H1 (cell line): ENCODE measurements around the gene NAIF1. TPM values are rescaled to one million over a fixed set of nuclear protein-coding genes. Genes with fewer than 3 reads are reported as not detected.
A peak's percentile ranks its signal among the peaks of the same experiment; 100 is the strongest.

ENCODE experiments used
- CTCF ChIA-PET: fragments of 300-600 bp; sonication (Branson Sonifier 250); formaldehyde crosslinking; loops from one replicate; lab custom pipeline; 2021; ENCODE audit not compliant: partially characterized antibody; lab: Charles Lee
- POLR2A ChIA-PET: fragments of 300-600 bp; sonication (Branson Sonifier 250); formaldehyde crosslinking; loops from one replicate; lab custom pipeline; 2021; ENCODE audit warnings: inconsistent platforms; ENCODE audit not compliant: partially characterized antibody; lab: Charles Lee
- DNase-seq, 2 experiments: peaks; one replicate each; pipeline versions ENCODE4 v3.0.0 to v3.0.0-alpha.2; 2010 to 2022; ENCODE audit warnings: low spot score in 2 of 2, low read depth in 1 of 2, mixed read lengths in 1 of 2
- FAIRE-seq: peaks from 2 replicates; lab custom pipeline; 2011; peaks lifted over from hg19 to GRCh38; lab: Jason Lieb, UNC
- H2AFZ ChIP-seq: 2 replicates; pipeline ENCODE4 v1.8.1; 2012; ENCODE audit warnings: low read length, inconsistent platforms
- H2AK5ac ChIP-seq: 2 replicates; pipeline ENCODE4 v1.6.1; 2013; ENCODE audit warnings: low read depth, low read length
- H2BK120ac ChIP-seq: replicated peaks from 2 replicates; pipeline ENCODE3; 2013; ENCODE audit warnings: low read depth, low read length, inconsistent platforms
- H2BK12ac ChIP-seq: 2 replicates; pipeline ENCODE4 v1.6.1; 2013; ENCODE audit warnings: low read depth, low read length
- H2BK15ac ChIP-seq: 2 replicates; pipeline ENCODE4 v1.6.1; 2013; ENCODE audit warnings: low read length
- H2BK20ac ChIP-seq: 2 replicates; pipeline ENCODE4 v1.6.1; 2013; ENCODE audit warnings: low read length
- H2BK5ac ChIP-seq: 2 replicates; pipeline ENCODE4 v1.6.1; 2013; ENCODE audit warnings: low read depth, low read length
- H3K14ac ChIP-seq: 2 replicates; pipeline ENCODE4 v1.6.1; 2013; ENCODE audit warnings: inconsistent platforms; ENCODE audit not compliant: insufficient read length
- H3K18ac ChIP-seq: 2 replicates; pipeline ENCODE4 v1.6.1; 2013; ENCODE audit warnings: low read length; ENCODE audit errors: extremely low read depth
- H3K23ac ChIP-seq: 2 replicates; pipeline ENCODE4 v1.6.1; 2013; ENCODE audit warnings: inconsistent platforms; ENCODE audit not compliant: insufficient read length
- H3K23me2 ChIP-seq: 2 replicates; pipeline ENCODE4 v1.6.1; 2013; ENCODE audit warnings: low read depth, low read length
- H3K27ac ChIP-seq: 2 replicates; pipeline ENCODE4 v1.6.1; 2011; ENCODE audit warnings: low read depth, low read length, inconsistent platforms
- H3K27me3 ChIP-seq, 4 experiments: replicated peaks in 1 of 4; 1 replicate in 1 of 4; 2 replicates in 3 of 4; pipeline versions ENCODE4 v1.6.1 to v1.8.1; 2011 to 2013; ENCODE audit warnings: low read length in 3 of 4, mild to moderate bottlenecking in 3 of 4, inconsistent platforms in 2 of 4, mixed read lengths in 2 of 4, moderate library complexity in 1 of 4; ENCODE audit not compliant: control insufficient read depth in 3 of 4, insufficient read depth in 3 of 4; ENCODE audit errors: extremely low read depth in 1 of 4
- H3K36me3 ChIP-seq, 4 experiments: 2 replicates each; pipeline versions ENCODE4 v1.6.1 to v1.8.1; 2011 to 2013; ENCODE audit warnings: mild to moderate bottlenecking in 4 of 4, low read length in 3 of 4, moderate library complexity in 2 of 4, control low read depth in 1 of 4, inconsistent platforms in 1 of 4; ENCODE audit not compliant: insufficient read depth in 4 of 4, control insufficient read depth in 2 of 4
- H3K4ac ChIP-seq: replicated peaks from 2 replicates; pipeline ENCODE3; 2013; ENCODE audit warnings: low read length, low read depth, mixed read lengths, inconsistent platforms; ENCODE audit not compliant: insufficient read length
- H3K4me1 ChIP-seq, 4 experiments: replicated peaks in 1 of 4; 1 replicate in 1 of 4; 2 replicates in 3 of 4; pipeline versions ENCODE4 v1.6.1 to v1.8.1; 2011 to 2013; ENCODE audit warnings: low read length in 3 of 4, inconsistent platforms in 2 of 4, mixed read lengths in 1 of 4; ENCODE audit not compliant: insufficient read depth in 4 of 4, control insufficient read depth in 3 of 4
- H3K4me2 ChIP-seq, 2 experiments: 2 replicates each; pipeline versions ENCODE4 v1.6.1 to v1.8.1; 2011 to 2013; ENCODE audit warnings: low read depth in 2 of 2, low read length in 2 of 2, control low read depth in 1 of 2, inconsistent platforms in 1 of 2, mild to moderate bottlenecking in 1 of 2; ENCODE audit not compliant: insufficient read depth in 1 of 2
- H3K4me3 ChIP-seq, 4 experiments: fragments of 200-600, 300-600 bp in 1 of 4; sonication (generic), shearing (Covaris generic), sonication (Bioruptor Twin) in 1 of 4; 2 replicates each; pipeline versions ENCODE4 v1.5.1 to v1.8.1; 2011 to 2016; ENCODE audit warnings: low read length in 4 of 4, low read depth in 3 of 4, control low read depth in 2 of 4, inconsistent platforms in 2 of 4, mild to moderate bottlenecking in 2 of 4, mixed read lengths in 1 of 4, moderate library complexity in 1 of 4; ENCODE audit not compliant: insufficient read depth in 2 of 4; ENCODE audit errors: extremely low read depth in 1 of 4
- H3K56ac ChIP-seq: replicated peaks from 2 replicates; pipeline ENCODE3; 2013; ENCODE audit warnings: low read depth, mild to moderate bottlenecking, mixed read lengths, low read length, inconsistent platforms; ENCODE audit not compliant: insufficient read length
- H3K79me1 ChIP-seq: 2 replicates; pipeline ENCODE4 v1.6.1; 2013; ENCODE audit warnings: low read depth, low read length, control low read depth
- H3K79me2 ChIP-seq, 2 experiments: 2 replicates each; pipeline versions ENCODE4 v1.6.1 to v1.8.1; 2012 to 2013; ENCODE audit warnings: low read length in 2 of 2, mild to moderate bottlenecking in 2 of 2, inconsistent platforms in 1 of 2; ENCODE audit not compliant: insufficient read depth in 2 of 2, control insufficient read depth in 1 of 2
- H3K9ac ChIP-seq, 4 experiments: replicated peaks in 1 of 4; 1 replicate in 1 of 4; 2 replicates in 3 of 4; pipeline versions ENCODE4 v1.6.1 to v1.8.1; 2011 to 2013; ENCODE audit warnings: low read depth in 3 of 4, low read length in 3 of 4, control low read depth in 2 of 4, mild to moderate bottlenecking in 2 of 4, moderate library complexity in 2 of 4, inconsistent platforms in 1 of 4; ENCODE audit errors: extremely low read depth in 1 of 4
- H3K9me3 ChIP-seq, 2 experiments: 2 replicates each; pipeline versions ENCODE4 v1.6.1 to v1.8.1; 2012 to 2013; ENCODE audit warnings: mild to moderate bottlenecking in 2 of 2, moderate library complexity in 2 of 2, control low read depth in 1 of 2, inconsistent platforms in 1 of 2, low read depth in 1 of 2, low read length in 1 of 2, mixed read lengths in 1 of 2; ENCODE audit not compliant: insufficient read depth in 2 of 2
- H4K20me1 ChIP-seq, 2 experiments: replicated peaks in 1 of 2; 2 replicates each; pipeline versions ENCODE3 to v1.8.1; 2011 to 2013; ENCODE audit warnings: inconsistent platforms in 2 of 2, low read length in 2 of 2, mild to moderate bottlenecking in 1 of 2; ENCODE audit not compliant: insufficient read depth in 2 of 2, control insufficient read depth in 1 of 2
- H4K5ac ChIP-seq: 2 replicates; pipeline ENCODE4 v1.6.1; 2013; ENCODE audit warnings: low read length, low read depth, mixed read lengths, inconsistent platforms; ENCODE audit not compliant: insufficient read length
- H4K8ac ChIP-seq: 2 replicates; pipeline ENCODE4 v1.8.0; 2013; ENCODE audit warnings: mild to moderate bottlenecking, moderate library complexity, low read length, inconsistent platforms; ENCODE audit not compliant: insufficient read depth; ENCODE audit errors: extremely low read depth
- H4K91ac ChIP-seq: replicated peaks from 2 replicates; pipeline ENCODE3; 2013; ENCODE audit warnings: low read length, mixed read lengths, inconsistent platforms; ENCODE audit not compliant: insufficient read length
- ASH2L ChIP-seq: fragments of 200-600, 300-600 bp; sonication (generic); IDR thresholded peaks from one replicate; pipeline ENCODE4 v1.7.1; 2017; ENCODE audit warnings: low read length
- CHD2 ChIP-seq: IDR thresholded peaks from 2 replicates; pipeline ENCODE4 v1.6.1; 2012; ENCODE audit warnings: low read length, improper control_type of control experiment
- EP300 ChIP-seq, 2 experiments: IDR thresholded peaks; 1 replicate in 1 of 2; 2 replicates in 1 of 2; pipeline ENCODE4 v1.6.1; 2011 to 2012; ENCODE audit warnings: low read depth in 2 of 2, low read length in 2 of 2, mild to moderate bottlenecking in 2 of 2, borderline replicate concordance in 1 of 2, inconsistent platforms in 1 of 2, moderate library complexity in 1 of 2
- HDAC6 ChIP-seq: IDR thresholded peaks from one replicate; pipeline ENCODE4 v1.7.1; 2012; ENCODE audit warnings: low read depth, mild to moderate bottlenecking, inconsistent platforms, low read length, moderate library complexity
- JUND ChIP-seq: IDR thresholded peaks from 2 replicates; pipeline ENCODE4 v1.6.1; 2011; ENCODE audit warnings: mild to moderate bottlenecking, improper control_type of control experiment, low read length
- RXRA ChIP-seq: IDR thresholded peaks from 2 replicates; pipeline ENCODE4 v1.6.1; 2011; ENCODE audit warnings: low read depth, mild to moderate bottlenecking, low read length, moderate library complexity; ENCODE audit not compliant: insufficient read depth
- TEAD4 ChIP-seq: IDR thresholded peaks from 2 replicates; pipeline ENCODE4 v1.6.1; 2012; ENCODE audit warnings: low read depth, low read length, inconsistent platforms, mixed read lengths
- WGBS, 2 experiments: shearing (Covaris generic) in 1 of 2; methylation state at CpG; one replicate each; pipeline versions ENCODE4 v1.1.6 to v1.1.7; 2013 to 2015; ENCODE audit warnings: low lambda C conversion rate in 2 of 2, mixed read lengths in 2 of 2, inconsistent platforms in 1 of 2, low coverage in 1 of 2, missing lambda C conversion rate in 1 of 2; ENCODE audit not compliant: insufficient replicate concordance in 2 of 2, insufficient coverage in 1 of 2, insufficient read length in 1 of 2; ENCODE audit errors: extremely low coverage in 1 of 2, missing lambda C conversion rate in 1 of 2; 5-methylcytosine and 5-hydroxymethylcytosine counted together
- polyA plus RNA-seq, 7 experiments: library from polyadenylated mRNA; depleted of rRNA in 3 of 7; stranded (reverse) in 5 of 7; unstranded in 2 of 7; fragments of >200 nt in 5 of 7; fragments of 200-250 nt in 2 of 7; gene quantifications; 1 replicate in 5 of 7; 2 replicates in 1 of 7; 4 replicates in 1 of 7; pipeline versions ENCODE4 v1.2.1 to v1.2.3, GENCODE V29; 2011 to 2013; ENCODE audit warnings: missing spikeins in 2 of 7, mixed read lengths in 2 of 7
- total RNA-seq: library from RNA; stranded (reverse); fragmentation: NEBNext Ultra II Directional; extraction: Animal tissue kit (Norgen Biotek cat#: 25700); gene quantifications from 2 replicates; pipeline ENCODE4 v1.2.1, GENCODE V29; 2021
- TF ChIP-seq, protein P1 (sequence below): IDR thresholded peaks from 2 replicates; pipeline ENCODE4 v1.6.1; 2012; ENCODE audit warnings: inconsistent platforms

NAIF1 gene
- total and polyA plus RNA-seq, 2 of the 8 experiments (the other 6 are each of a cell fraction or from before 2014, with no cell fraction given): 8.7 to 9.0 TPM

DNA sequence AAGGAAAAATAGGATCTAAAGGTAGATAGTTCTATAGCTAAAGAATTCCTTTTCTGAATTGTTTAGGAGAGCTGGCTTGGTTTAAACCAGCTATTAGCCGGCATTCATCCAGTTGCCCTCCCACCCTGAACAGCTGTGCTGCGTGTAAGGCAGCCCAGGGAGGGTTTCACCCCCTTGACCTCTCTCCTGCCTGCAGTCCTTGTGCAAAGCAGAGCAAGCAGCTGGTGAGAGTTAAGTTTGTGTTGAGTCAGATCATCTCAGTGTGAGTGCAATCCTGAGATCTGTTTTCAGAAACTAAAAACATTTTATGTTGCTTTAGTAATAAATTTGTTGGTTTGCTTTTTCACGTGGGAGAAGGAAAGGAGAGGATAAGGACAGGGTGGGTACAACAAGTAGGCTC lies 13.9 kb upstream of the NAIF1 start:
- no peak overlapping the region for H3K14ac ChIP-seq
- no peak overlapping the region for H4K91ac ChIP-seq
- DNase-seq (no peak), FAIRE-seq (no peak)
- no peak overlapping the region for H3K4ac ChIP-seq
- H3K9me3 ChIP-seq: no peaks in the 10 kb centered on the region
- no peak overlapping the region; the same call in 1 of the 2 replicates for H2BK12ac ChIP-seq
- no peak overlapping the region; the same call in 1 of the 2 replicates for H3K18ac ChIP-seq
- H3K23me2 ChIP-seq: no peaks in the 10 kb centered on the region
- H3K56ac ChIP-seq: no peak overlapping the region
- H3K79me1 ChIP-seq: peaks cover 2% of the 10 kb centered on the region; the same call in 1 of the 2 replicates
- peak overlapping the region; percentile 56; the same call in 1 of the 2 replicates for H2BK20ac ChIP-seq
- H3K9ac ChIP-seq: no peak overlapping the region
- no peak overlapping the region for H2BK5ac ChIP-seq
- ChIA-PET CTCF (interaction anchor here (1.1 to 2.5 kb wide), 6 partner anchors 11 to 138 kb away, joined by 3 to 13 read pairs (median 8); no protein-coding TSS in a partner anchor), POLR2A (interaction anchor here (0.6 to 0.8 kb wide), 3 partner anchors 10 to 27 kb away, joined by 3 read pairs; no protein-coding TSS in a partner anchor)
- H2AK5ac ChIP-seq: no peak overlapping the region; the same call in 1 of the 2 replicates
- H3K4me3 ChIP-seq: no peak overlapping the region
- no peak for TF ChIP-seq RXRA
- TF ChIP-seq, protein P1, sequence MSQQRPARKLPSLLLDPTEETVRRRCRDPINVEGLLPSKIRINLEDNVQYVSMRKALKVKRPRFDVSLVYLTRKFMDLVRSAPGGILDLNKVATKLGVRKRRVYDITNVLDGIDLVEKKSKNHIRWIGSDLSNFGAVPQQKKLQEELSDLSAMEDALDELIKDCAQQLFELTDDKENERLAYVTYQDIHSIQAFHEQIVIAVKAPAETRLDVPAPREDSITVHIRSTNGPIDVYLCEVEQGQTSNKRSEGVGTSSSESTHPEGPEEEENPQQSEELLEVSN: no peak
- TF ChIP-seq JUND: no peak
- TF ChIP-seq ASH2L: no peak
- no peak for TF ChIP-seq EP300 (IDR thresholded peaks at IDR 0.05; ENCODE audit: borderline replicate concordance in 1 of 2, low read depth in 2 of 2, low read length in 2 of 2)
- TF ChIP-seq TEAD4: no peak
- no peak for TF ChIP-seq CHD2
- no peak for TF ChIP-seq HDAC6
- H2BK120ac ChIP-seq: no peak overlapping the region
- no peak overlapping the region for H3K4me2 ChIP-seq
- H3K23ac ChIP-seq: no peak overlapping the region
- 95% methylated on average over 3 of the region's 3 CpGs; no CpG with 5 or more reads in 1 of the 2 experiments for WGBS, 2 experiments
- H2BK15ac ChIP-seq: no peak overlapping the region
- peaks cover 2 to 8% of the 10 kb centered on the region in 2 experiments for H4K20me1 ChIP-seq
- no peak overlapping the region for H4K5ac ChIP-seq
- peaks cover 0 to 19% of the 10 kb centered on the region in 2 experiments; a peak in 2 of 4 replicates for H3K79me2 ChIP-seq
- peaks cover 0 to 5% (median 1%) of the 10 kb centered on the region in 4 experiments; a peak in 3 of 7 replicates for H3K4me1 ChIP-seq
- H2AFZ ChIP-seq: no peak overlapping the region
- H3K27ac ChIP-seq: no peak overlapping the region
- H4K8ac ChIP-seq: no peak overlapping the region
- no peaks in the 10 kb centered on the region for H3K36me3 ChIP-seq
- no peaks in the 10 kb centered on the region for H3K27me3 ChIP-seq
